Measurements from ENCODE around the gene PLEKHG7. TPM values are rescaled to one million over a fixed set of nuclear protein-coding genes. Genes with fewer than 3 reads are reported as not detected.
"Not testable (repeated sequence)": the region's sequence is repeated elsewhere in the genome, so short reads cannot be mapped to it uniquely, and the experiment has no call there.

The PLEKHG7 gene
- total RNA-seq, 1 donor from 2014 or later, result not detected

GRCh38 chr12:92737855-92738850 lies 35.4 kb downstream of the PLEKHG7 start:
- DNase-seq (no peak), ATAC-seq (no peak)
- intact Hi-C loops (cut with micrococcal nuclease), result no loop called here

- DNase-seq (no peak), ATAC-seq (peak; percentile 14)
- intact Hi-C loops (cut with micrococcal nuclease), result no loop called here
Measured at GRCh38 chr12:92739113-92739512, 36.3 kb downstream of the PLEKHG7 start.

- no peak for ATAC-seq
- intact Hi-C loops (cut with micrococcal nuclease), result no loop called here
Measured at GRCh38 chr12:92740411-92740810, 37.6 kb downstream of the PLEKHG7 start.

GRCh38 chr12:92743026-92743425 lies 40.2 kb downstream of the PLEKHG7 start:
- ATAC-seq (no peak), DNase-seq (no peak)
- intact Hi-C loops (cut with micrococcal nuclease), result no loop called here

More at GRCh38 chr12:92740411-92740810, 37.6 kb downstream of the PLEKHG7 start:
- DNase-seq, result no peak

- DNase-seq (peak; percentile 87), ATAC-seq (peak; percentile 99)
- intact Hi-C loops (cut with micrococcal nuclease), result no loop called here
Measured at GRCh38 chr12:92745856-92746550, 43.2 kb downstream of the PLEKHG7 start.

GRCh38 chr12:92747151-92747550 lies 44.4 kb downstream of the PLEKHG7 start:
- DNase-seq (no peak), ATAC-seq (no peak)
- intact Hi-C loops (cut with micrococcal nuclease), result no loop called here

GRCh38 chr12:92749691-92750090 lies 46.9 kb downstream of the PLEKHG7 start:
- DNase-seq; ATAC-seq; intact Hi-C loops (cut with micrococcal nuclease): not testable (repeated sequence)

- intact Hi-C loops (cut with micrococcal nuclease), result no loop called here
- DNase-seq (no peak), ATAC-seq (peak; percentile 53)
Measured at GRCh38 chr12:92753976-92754885, 51.4 kb downstream of the PLEKHG7 start.

- ATAC-seq, result peak; percentile 78
- no peak for DNase-seq
- intact Hi-C loops (cut with micrococcal nuclease), result no loop called here
Measured at GRCh38 chr12:92756898-92757596, 54.3 kb downstream of the PLEKHG7 start.

- intact Hi-C loops (cut with micrococcal nuclease), result no loop called here
- DNase-seq (no peak), ATAC-seq (peak; percentile 40)
Measured at GRCh38 chr12:92757597-92758121, 54.9 kb downstream of the PLEKHG7 start.

GRCh38 chr12:92759634-92760268 lies 57.0 kb downstream of the PLEKHG7 start:
- intact Hi-C loops (cut with micrococcal nuclease), result no loop called here
- no peak for DNase-seq
- no peak for ATAC-seq

GRCh38 chr12:92762773-92763172 lies 60.0 kb downstream of the PLEKHG7 start:
- DNase-seq (no peak), ATAC-seq (no peak)
- intact Hi-C loops (cut with micrococcal nuclease), result no loop called here

GRCh38 chr12:92764831-92765230 lies 62.0 kb downstream of the PLEKHG7 start:
- ATAC-seq (peak; percentile 41), DNase-seq (no peak)
- intact Hi-C loops (cut with micrococcal nuclease), result no loop called here

GRCh38 chr12:92765871-92766270 lies 63.1 kb downstream of the PLEKHG7 start:
- intact Hi-C loops (cut with micrococcal nuclease), result no loop called here

GRCh38 chr12:92769124-92769901 lies 66.5 kb downstream of the PLEKHG7 start:
- intact Hi-C loops (cut with micrococcal nuclease), result no loop called here
- no peak for DNase-seq
- peak; percentile 81 for ATAC-seq

More at GRCh38 chr12:92765871-92766270, 63.1 kb downstream of the PLEKHG7 start:
- ATAC-seq, result no peak
- no peak for DNase-seq

- ATAC-seq, result no peak
- intact Hi-C loops (cut with micrococcal nuclease), result no loop called here
Measured at GRCh38 chr12:92771001-92771400, 68.2 kb downstream of the PLEKHG7 start.

GRCh38 chr12:92775416-92775815 lies 72.6 kb downstream of the PLEKHG7 start:
- intact Hi-C loops (cut with micrococcal nuclease), result no loop called here
- DNase-seq, result no peak
- ATAC-seq, result no peak

More at GRCh38 chr12:92771001-92771400, 68.2 kb downstream of the PLEKHG7 start:
- DNase-seq, result no peak
